Measurements from ENCODE around the gene GOPC.

DNA sequence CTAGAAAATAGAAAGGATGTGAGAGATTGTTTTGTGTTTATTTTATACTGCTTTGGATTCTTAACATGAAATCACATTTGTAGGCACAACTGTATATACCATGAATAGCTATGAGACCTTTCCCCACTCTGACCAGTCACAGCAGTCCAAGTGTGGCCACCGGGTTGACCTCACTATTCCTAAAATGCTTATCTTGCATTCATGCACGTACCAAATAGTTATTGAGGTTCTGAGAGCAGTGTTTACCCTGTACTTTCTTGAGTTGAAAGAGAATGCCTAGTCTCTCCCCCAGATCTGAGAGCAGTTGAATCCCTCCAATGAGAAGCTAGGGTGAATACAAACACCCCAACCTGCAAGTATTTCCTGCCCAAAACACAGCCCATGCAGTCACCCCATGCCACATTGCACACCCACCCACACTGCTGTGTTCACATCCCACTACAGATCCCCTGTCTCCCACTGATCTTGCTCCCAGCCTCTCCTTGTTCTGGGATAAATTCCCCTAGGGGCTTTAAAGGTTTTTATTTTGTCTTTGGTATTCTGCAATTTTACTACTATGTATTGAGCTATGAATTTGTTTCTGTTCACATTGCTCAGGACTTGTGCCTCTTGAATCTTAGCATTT is 51.6 kb downstream of the GOPC start:
- no peak for TF ChIP-seq EZH2phosphoT487 (IDR thresholded peaks at IDR 0.05; ENCODE audit: borderline replicate concordance)
- TF ChIP-seq, protein P1, sequence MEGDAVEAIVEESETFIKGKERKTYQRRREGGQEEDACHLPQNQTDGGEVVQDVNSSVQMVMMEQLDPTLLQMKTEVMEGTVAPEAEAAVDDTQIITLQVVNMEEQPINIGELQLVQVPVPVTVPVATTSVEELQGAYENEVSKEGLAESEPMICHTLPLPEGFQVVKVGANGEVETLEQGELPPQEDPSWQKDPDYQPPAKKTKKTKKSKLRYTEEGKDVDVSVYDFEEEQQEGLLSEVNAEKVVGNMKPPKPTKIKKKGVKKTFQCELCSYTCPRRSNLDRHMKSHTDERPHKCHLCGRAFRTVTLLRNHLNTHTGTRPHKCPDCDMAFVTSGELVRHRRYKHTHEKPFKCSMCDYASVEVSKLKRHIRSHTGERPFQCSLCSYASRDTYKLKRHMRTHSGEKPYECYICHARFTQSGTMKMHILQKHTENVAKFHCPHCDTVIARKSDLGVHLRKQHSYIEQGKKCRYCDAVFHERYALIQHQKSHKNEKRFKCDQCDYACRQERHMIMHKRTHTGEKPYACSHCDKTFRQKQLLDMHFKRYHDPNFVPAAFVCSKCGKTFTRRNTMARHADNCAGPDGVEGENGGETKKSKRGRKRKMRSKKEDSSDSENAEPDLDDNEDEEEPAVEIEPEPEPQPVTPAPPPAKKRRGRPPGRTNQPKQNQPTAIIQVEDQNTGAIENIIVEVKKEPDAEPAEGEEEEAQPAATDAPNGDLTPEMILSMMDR (conservative IDR thresholded peaks at IDR 0.05; ENCODE audit: low read length) = no peak
